WTC11 (cell line): ENCODE data around the gene LRRC14B. TPM values are rescaled to one million over a fixed set of nuclear protein-coding genes. Genes with fewer than 3 reads are reported as not detected.

Source experiments
- ATAC-seq: fragments of 200-7000 bp; cut with Tn5 transposase; 2 replicates; pipeline ENCODE4 v1.10.0; 2021; ENCODE audit warnings: mild to moderate bottlenecking, moderate library complexity
- CTCF ChIA-PET: fragments of 300-600 bp; sonication (Branson Sonifier 250); formaldehyde crosslinking; loops from one replicate; lab custom pipeline; 2021; ENCODE audit warnings: antibody characterized with exemption; lab: Charles Lee
- POLR2A ChIA-PET: fragments of 350-600 bp; sonication (Branson Sonifier 250); formaldehyde crosslinking; loops from one replicate; lab custom pipeline; 2021; ENCODE audit warnings: antibody characterized with exemption; lab: Charles Lee
- DNase-seq: peaks from one replicate; pipeline ENCODE4 v3.0.0; 2021; ENCODE audit warnings: low spot score
- H3K27ac Mint-ChIP-seq: 2 replicates; pipeline ENCODE4 v1.8.0; 2021; ENCODE audit warnings: mixed read lengths
- H3K27me3 Mint-ChIP-seq: 2 replicates; pipeline ENCODE4 v1.8.0; 2021; ENCODE audit warnings: low read depth, mild to moderate bottlenecking, moderate library complexity, mixed read lengths
- H3K36me3 Mint-ChIP-seq: 2 replicates; pipeline ENCODE4 v1.8.0; 2021; ENCODE audit warnings: mixed read lengths
- H3K4me1 Mint-ChIP-seq: 2 replicates; pipeline ENCODE4 v1.8.0; 2022; ENCODE audit warnings: mixed read lengths
- H3K4me3 Mint-ChIP-seq: 2 replicates; pipeline ENCODE4 v1.8.0; 2021; ENCODE audit warnings: mild to moderate bottlenecking, moderate library complexity, mixed read lengths
- H3K9me3 Mint-ChIP-seq: 2 replicates; pipeline ENCODE4 v1.8.0; 2021; ENCODE audit warnings: mixed read lengths
- CBFB ChIP-seq: sonication (generic); formaldehyde crosslinking; IDR thresholded peaks from 2 replicates; pipeline ENCODE4 v1.8.1; 2022; ENCODE audit warnings: mild to moderate bottlenecking, low read depth, missing genetic modification reagents
- NFATC4 ChIP-seq: fragments of 250-450 bp; sonication (Bioruptor Pico); IDR thresholded peaks from 2 replicates; pipeline ENCODE4 v1.9.0; 2021; ENCODE audit warnings: mild to moderate bottlenecking
- RELA ChIP-seq: sonication (generic); formaldehyde crosslinking; IDR thresholded peaks from 2 replicates; pipeline ENCODE4 v1.8.1; 2022; ENCODE audit warnings: missing genetic modification reagents, mild to moderate bottlenecking, borderline replicate concordance
- ZNF138 ChIP-seq: sonication (generic); formaldehyde crosslinking; conservative IDR thresholded peaks from 2 replicates; pipeline ENCODE4 v1.8.1; 2022; ENCODE audit warnings: mild to moderate bottlenecking, moderate library complexity, missing genetic modification reagents
- ZNF232 ChIP-seq: sonication (generic); formaldehyde crosslinking; IDR thresholded peaks from 2 replicates; pipeline ENCODE4 v1.8.0; 2022; ENCODE audit warnings: mild to moderate bottlenecking, missing genetic modification reagents
- total RNA-seq: library from RNA; stranded (reverse); gene quantifications from 3 replicates; pipeline ENCODE4 v1.2.3, GENCODE V29; 2021
- TF ChIP-seq, protein P1 (sequence below): fragments of 200-600 bp; IDR thresholded peaks from 2 replicates; pipeline ENCODE4 v1.8.0; 2022; ENCODE audit warnings: antibody characterized with exemption
- TF ChIP-seq, protein P2 (sequence below): sonication (generic); formaldehyde crosslinking; IDR thresholded peaks from 2 replicates; pipeline ENCODE4 v1.8.1; 2022; ENCODE audit warnings: missing genetic modification reagents, borderline replicate concordance
- TF ChIP-seq, protein P3 (sequence below): sonication (generic); formaldehyde crosslinking; IDR thresholded peaks from 2 replicates; pipeline ENCODE4 v1.8.0; 2023; ENCODE audit warnings: missing genetic modification reagents, mild to moderate bottlenecking, borderline replicate concordance
- TF ChIP-seq, protein P4 (sequence below): sonication (generic); formaldehyde crosslinking; IDR thresholded peaks from 2 replicates; pipeline ENCODE4 v1.8.0; 2022; ENCODE audit warnings: mild to moderate bottlenecking, missing genetic modification reagents
- TF ChIP-seq, protein P5 (sequence below): sonication (generic); formaldehyde crosslinking; IDR thresholded peaks from 2 replicates; pipeline ENCODE4 v1.8.1; 2022; ENCODE audit warnings: low read depth, mild to moderate bottlenecking, moderate library complexity, missing genetic modification reagents, borderline replicate concordance
- TF ChIP-seq, protein P6 (sequence below): sonication (generic); formaldehyde crosslinking; IDR thresholded peaks from 2 replicates; pipeline ENCODE4 v1.8.0; 2022; ENCODE audit warnings: missing genetic modification reagents
- TF ChIP-seq, protein P7 (sequence below): fragments of 250-450 bp; sonication (Bioruptor Pico); IDR thresholded peaks from 2 replicates; pipeline ENCODE4 v1.9.0; 2021; ENCODE audit warnings: moderate library complexity, mild to moderate bottlenecking, inconsistent platforms, borderline replicate concordance

LRRC14B gene
- total RNA-seq, 1 experiment from 2014 or later: not detected

DNA sequence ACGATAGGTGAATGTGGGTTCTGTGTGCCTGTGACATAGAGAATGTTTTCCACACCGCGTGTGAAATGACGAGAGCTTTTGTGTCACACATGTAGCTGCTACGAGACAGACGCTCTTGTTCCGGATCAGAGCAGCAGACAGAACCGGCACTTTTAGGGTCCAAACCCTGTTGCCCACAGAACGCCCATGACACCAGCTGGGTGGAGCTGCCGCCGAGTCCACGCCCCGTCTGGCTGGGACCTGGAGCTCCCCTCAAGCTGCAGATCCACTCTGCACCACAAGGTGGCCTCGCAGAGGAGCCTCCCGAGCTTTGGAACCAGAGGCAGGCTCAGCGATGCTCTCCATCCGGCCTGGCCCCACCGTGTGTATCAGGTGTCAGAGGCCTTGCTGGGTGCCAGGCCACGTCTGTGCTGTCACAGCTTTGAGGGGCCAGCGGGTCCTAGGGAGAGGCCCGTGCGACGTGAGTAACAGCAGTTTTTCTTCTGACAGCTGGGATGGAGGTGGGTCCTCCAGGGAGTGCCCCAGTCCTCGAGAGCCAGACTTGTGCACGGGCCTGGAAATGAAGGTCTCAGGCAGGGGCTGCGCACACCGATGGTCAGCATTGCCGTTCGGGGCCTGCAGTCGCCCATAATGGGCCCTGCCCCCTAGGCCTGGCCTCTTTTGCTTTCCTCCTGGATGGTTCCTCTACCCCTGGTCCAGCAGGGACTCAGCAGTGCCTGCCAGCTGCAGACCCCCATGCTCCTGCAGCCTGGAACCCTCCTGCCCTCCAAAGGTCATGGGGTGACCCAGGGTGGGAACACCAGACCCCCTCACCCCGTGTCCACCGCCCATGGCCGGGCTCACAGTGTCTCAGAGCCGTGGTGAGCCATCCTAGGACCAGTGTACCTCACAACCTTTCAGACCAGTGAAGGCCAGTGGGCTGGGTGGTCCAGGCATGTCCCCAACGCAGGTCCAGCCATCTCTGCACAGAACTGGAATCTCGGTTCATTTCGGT lies 2.5 kb upstream of the LRRC14B start (continued):
- TF ChIP-seq, protein P1, sequence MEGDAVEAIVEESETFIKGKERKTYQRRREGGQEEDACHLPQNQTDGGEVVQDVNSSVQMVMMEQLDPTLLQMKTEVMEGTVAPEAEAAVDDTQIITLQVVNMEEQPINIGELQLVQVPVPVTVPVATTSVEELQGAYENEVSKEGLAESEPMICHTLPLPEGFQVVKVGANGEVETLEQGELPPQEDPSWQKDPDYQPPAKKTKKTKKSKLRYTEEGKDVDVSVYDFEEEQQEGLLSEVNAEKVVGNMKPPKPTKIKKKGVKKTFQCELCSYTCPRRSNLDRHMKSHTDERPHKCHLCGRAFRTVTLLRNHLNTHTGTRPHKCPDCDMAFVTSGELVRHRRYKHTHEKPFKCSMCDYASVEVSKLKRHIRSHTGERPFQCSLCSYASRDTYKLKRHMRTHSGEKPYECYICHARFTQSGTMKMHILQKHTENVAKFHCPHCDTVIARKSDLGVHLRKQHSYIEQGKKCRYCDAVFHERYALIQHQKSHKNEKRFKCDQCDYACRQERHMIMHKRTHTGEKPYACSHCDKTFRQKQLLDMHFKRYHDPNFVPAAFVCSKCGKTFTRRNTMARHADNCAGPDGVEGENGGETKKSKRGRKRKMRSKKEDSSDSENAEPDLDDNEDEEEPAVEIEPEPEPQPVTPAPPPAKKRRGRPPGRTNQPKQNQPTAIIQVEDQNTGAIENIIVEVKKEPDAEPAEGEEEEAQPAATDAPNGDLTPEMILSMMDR: peak; percentile 87
- TF ChIP-seq NFATC4 (CRISPR knock-in tag): no peak
- no peak for TF ChIP-seq ZNF232

DNA sequence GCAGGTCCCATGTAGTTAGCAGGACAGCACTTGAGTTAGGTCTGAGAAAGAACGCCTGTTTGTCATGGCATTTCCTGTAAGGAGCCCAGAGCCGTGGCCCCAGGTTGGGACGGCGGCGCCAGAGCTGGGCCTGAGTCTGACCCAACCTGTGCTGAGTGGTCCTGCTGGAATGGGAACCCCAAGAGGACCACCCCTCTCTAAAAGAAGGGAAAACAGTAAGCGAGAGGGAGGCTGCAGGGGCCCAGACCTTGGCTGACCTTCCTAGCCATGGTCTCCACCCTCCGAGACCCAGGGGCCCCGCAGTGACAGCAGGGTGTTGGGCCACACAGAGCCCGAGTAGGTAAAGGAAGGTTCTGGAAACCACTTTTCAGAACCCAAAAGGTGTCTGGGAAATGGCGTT lies 1.8 kb upstream of the LRRC14B start:
- Mint-ChIP-seq H3K27me3 (no peaks in the 10 kb centered on the region; the same call in 1 of the 2 replicates), H3K27ac (no peak overlapping the region), H3K4me1 (peaks cover 8% of the 10 kb centered on the region), H3K9me3 (no peaks in the 10 kb centered on the region), H3K4me3 (no peak overlapping the region), H3K36me3 (no peaks in the 10 kb centered on the region)
- POLR2A ChIA-PET: no interaction called here
- CTCF ChIA-PET: interaction anchor here (1.5 kb wide), 1 partner anchor 13 kb away, joined by 6 read pairs; no protein-coding TSS in a partner anchor
- ATAC-seq: no peak
- DNase-seq: no peak
- TF ChIP-seq, protein P2, sequence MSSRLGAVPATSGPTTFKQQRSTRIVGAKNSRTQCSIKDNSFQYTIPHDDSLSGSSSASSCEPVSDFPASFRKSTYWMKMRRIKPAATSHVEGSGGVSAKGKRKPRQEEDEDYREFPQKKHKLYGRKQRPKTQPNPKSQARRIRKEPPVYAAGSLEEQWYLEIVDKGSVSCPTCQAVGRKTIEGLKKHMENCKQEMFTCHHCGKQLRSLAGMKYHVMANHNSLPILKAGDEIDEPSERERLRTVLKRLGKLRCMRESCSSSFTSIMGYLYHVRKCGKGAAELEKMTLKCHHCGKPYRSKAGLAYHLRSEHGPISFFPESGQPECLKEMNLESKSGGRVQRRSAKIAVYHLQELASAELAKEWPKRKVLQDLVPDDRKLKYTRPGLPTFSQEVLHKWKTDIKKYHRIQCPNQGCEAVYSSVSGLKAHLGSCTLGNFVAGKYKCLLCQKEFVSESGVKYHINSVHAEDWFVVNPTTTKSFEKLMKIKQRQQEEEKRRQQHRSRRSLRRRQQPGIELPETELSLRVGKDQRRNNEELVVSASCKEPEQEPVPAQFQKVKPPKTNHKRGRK (CRISPR knock-in tag): no peak
- no peak for TF ChIP-seq RELA (CRISPR knock-in tag)
- TF ChIP-seq, protein P3, sequence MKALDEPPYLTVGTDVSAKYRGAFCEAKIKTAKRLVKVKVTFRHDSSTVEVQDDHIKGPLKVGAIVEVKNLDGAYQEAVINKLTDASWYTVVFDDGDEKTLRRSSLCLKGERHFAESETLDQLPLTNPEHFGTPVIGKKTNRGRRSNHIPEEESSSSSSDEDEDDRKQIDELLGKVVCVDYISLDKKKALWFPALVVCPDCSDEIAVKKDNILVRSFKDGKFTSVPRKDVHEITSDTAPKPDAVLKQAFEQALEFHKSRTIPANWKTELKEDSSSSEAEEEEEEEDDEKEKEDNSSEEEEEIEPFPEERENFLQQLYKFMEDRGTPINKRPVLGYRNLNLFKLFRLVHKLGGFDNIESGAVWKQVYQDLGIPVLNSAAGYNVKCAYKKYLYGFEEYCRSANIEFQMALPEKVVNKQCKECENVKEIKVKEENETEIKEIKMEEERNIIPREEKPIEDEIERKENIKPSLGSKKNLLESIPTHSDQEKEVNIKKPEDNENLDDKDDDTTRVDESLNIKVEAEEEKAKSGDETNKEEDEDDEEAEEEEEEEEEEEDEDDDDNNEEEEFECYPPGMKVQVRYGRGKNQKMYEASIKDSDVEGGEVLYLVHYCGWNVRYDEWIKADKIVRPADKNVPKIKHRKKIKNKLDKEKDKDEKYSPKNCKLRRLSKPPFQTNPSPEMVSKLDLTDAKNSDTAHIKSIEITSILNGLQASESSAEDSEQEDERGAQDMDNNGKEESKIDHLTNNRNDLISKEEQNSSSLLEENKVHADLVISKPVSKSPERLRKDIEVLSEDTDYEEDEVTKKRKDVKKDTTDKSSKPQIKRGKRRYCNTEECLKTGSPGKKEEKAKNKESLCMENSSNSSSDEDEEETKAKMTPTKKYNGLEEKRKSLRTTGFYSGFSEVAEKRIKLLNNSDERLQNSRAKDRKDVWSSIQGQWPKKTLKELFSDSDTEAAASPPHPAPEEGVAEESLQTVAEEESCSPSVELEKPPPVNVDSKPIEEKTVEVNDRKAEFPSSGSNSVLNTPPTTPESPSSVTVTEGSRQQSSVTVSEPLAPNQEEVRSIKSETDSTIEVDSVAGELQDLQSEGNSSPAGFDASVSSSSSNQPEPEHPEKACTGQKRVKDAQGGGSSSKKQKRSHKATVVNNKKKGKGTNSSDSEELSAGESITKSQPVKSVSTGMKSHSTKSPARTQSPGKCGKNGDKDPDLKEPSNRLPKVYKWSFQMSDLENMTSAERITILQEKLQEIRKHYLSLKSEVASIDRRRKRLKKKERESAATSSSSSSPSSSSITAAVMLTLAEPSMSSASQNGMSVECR (CRISPR knock-in tag): no peak
- no peak for TF ChIP-seq ZNF232
- TF ChIP-seq, protein P4, sequence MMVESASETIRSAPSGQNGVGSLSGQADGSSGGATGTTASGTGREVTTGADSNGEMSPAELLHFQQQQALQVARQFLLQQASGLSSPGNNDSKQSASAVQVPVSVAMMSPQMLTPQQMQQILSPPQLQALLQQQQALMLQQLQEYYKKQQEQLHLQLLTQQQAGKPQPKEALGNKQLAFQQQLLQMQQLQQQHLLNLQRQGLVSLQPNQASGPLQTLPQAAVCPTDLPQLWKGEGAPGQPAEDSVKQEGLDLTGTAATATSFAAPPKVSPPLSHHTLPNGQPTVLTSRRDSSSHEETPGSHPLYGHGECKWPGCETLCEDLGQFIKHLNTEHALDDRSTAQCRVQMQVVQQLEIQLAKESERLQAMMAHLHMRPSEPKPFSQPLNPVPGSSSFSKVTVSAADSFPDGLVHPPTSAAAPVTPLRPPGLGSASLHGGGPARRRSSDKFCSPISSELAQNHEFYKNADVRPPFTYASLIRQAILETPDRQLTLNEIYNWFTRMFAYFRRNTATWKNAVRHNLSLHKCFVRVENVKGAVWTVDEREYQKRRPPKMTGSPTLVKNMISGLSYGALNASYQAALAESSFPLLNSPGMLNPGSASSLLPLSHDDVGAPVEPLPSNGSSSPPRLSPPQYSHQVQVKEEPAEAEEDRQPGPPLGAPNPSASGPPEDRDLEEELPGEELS (CRISPR knock-in tag): no peak

DNA sequence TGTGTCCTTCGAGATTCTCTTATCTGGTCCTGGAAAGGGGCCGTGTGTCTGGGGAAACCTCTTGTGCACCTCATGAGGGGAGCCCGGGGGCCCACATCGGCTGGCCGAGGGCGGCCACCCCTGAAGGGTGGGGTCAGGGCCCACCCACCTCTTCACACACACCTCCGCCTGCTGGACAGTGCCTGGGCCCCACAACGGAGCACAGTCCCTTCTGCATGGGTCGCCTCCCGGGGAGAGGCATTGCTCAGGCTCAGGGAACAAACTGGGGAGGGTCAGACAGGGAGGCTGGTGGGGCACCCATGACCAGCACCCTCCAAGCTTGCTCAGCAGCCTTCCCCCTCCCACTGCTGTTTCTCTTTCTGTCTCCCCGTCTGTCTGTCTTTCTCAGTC lies 1.3 kb upstream of the LRRC14B start:
- DNase-seq (no peak), ATAC-seq (no peak)
- Mint-ChIP-seq H3K4me3 (no peak overlapping the region), H3K27me3 (no peaks in the 10 kb centered on the region; the same call in 1 of the 2 replicates), H3K9me3 (no peaks in the 10 kb centered on the region), H3K36me3 (no peaks in the 10 kb centered on the region), H3K27ac (no peak overlapping the region), H3K4me1 (peaks cover 8% of the 10 kb centered on the region)
- POLR2A ChIA-PET: no interaction called here
- CTCF ChIA-PET: no interaction called here
- TF ChIP-seq, protein P5, sequence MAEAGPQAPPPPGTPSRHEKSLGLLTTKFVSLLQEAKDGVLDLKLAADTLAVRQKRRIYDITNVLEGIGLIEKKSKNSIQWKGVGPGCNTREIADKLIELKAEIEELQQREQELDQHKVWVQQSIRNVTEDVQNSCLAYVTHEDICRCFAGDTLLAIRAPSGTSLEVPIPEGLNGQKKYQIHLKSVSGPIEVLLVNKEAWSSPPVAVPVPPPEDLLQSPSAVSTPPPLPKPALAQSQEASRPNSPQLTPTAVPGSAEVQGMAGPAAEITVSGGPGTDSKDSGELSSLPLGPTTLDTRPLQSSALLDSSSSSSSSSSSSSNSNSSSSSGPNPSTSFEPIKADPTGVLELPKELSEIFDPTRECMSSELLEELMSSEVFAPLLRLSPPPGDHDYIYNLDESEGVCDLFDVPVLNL (CRISPR knock-in tag): no peak
- TF ChIP-seq, protein P6, sequence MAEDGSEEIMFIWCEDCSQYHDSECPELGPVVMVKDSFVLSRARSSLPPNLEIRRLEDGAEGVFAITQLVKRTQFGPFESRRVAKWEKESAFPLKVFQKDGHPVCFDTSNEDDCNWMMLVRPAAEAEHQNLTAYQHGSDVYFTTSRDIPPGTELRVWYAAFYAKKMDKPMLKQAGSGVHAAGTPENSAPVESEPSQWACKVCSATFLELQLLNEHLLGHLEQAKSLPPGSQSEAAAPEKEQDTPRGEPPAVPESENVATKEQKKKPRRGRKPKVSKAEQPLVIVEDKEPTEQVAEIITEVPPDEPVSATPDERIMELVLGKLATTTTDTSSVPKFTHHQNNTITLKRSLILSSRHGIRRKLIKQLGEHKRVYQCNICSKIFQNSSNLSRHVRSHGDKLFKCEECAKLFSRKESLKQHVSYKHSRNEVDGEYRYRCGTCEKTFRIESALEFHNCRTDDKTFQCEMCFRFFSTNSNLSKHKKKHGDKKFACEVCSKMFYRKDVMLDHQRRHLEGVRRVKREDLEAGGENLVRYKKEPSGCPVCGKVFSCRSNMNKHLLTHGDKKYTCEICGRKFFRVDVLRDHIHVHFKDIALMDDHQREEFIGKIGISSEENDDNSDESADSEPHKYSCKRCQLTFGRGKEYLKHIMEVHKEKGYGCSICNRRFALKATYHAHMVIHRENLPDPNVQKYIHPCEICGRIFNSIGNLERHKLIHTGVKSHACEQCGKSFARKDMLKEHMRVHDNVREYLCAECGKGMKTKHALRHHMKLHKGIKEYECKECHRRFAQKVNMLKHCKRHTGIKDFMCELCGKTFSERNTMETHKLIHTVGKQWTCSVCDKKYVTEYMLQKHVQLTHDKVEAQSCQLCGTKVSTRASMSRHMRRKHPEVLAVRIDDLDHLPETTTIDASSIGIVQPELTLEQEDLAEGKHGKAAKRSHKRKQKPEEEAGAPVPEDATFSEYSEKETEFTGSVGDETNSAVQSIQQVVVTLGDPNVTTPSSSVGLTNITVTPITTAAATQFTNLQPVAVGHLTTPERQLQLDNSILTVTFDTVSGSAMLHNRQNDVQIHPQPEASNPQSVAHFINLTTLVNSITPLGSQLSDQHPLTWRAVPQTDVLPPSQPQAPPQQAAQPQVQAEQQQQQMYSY: no peak
- TF ChIP-seq, protein P7, sequence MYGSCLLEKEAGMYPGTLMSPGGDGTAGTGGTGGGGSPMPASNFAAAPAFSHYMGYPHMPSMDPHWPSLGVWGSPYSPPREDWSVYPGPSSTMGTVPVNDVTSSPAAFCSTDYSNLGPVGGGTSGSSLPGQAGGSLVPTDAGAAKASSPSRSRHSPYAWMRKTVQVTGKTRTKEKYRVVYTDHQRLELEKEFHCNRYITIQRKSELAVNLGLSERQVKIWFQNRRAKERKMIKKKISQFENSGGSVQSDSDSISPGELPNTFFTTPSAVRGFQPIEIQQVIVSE (CRISPR knock-in tag): no peak
- TF ChIP-seq CBFB (CRISPR knock-in tag) (no peak), ZNF138 (CRISPR knock-in tag) (no peak)
